GM12878 (cell line): ENCODE measurements around the gene MRPL36. TPM values are rescaled to one million over a fixed set of nuclear protein-coding genes. Genes with fewer than 3 reads are reported as not detected.

Experiments
- ATAC-seq: fragments of 200-7000 bp; cut with Tn5 transposase; 3 replicates; pipeline ENCODE4 v1.9.1; 2020; ENCODE audit warnings: mild to moderate bottlenecking, moderate library complexity
- BruUV-seq: library from RNA; stranded (reverse); fragments of 400-500 nt; replicated peaks from 2 replicates; lab custom pipeline; 2021; lab: Mats Ljungman, UMichigan
- CTCF ChIA-PET: fragments of 300-600 bp; sonication (Branson Sonifier 250); formaldehyde crosslinking; extraction: SDS; loops from one replicate; lab custom pipeline; 2021; ENCODE audit warnings: inconsistent platforms; lab: Yijun Ruan, JAX
- POLR2A ChIA-PET: fragments of 350-600 bp; formaldehyde crosslinking; extraction: SDS; loops from one replicate; lab custom pipeline; 2021; ENCODE audit warnings: inconsistent platforms; lab: Charles Lee
- RAD21 ChIA-PET: fragments of 300-600 bp; sonication (Branson Sonifier 250); formaldehyde crosslinking; loops from one replicate; lab custom pipeline; 2023; ENCODE audit warnings: antibody characterized with exemption; ENCODE audit not compliant: unreplicated experiment; lab: Charles Lee
- SMC1A ChIA-PET: fragments of 300-600 bp; sonication (Branson Sonifier 250); formaldehyde crosslinking; loops from one replicate; lab custom pipeline; 2023; ENCODE audit not compliant: unreplicated experiment, uncharacterized antibody; lab: Charles Lee
- DNase-seq: peaks from one replicate; pipeline ENCODE4 v3.0.0-alpha.2; 2011; ENCODE audit warnings: low read depth, low spot score
- FAIRE-seq: peaks from 3 replicates; lab custom pipeline; 2011; peaks lifted over from hg19 to GRCh38; lab: Jason Lieb, UNC
- H2AFZ ChIP-seq: 2 replicates; pipeline ENCODE4 v1.6.0; 2011; ENCODE audit warnings: low read depth, low read length, control low read depth; ENCODE audit not compliant: control insufficient read depth
- H3K27ac ChIP-seq: 2 replicates; pipeline ENCODE4 v1.5.1; 2011; ENCODE audit warnings: control low read depth; ENCODE audit not compliant: control insufficient read depth, insufficient read depth
- H3K27me3 ChIP-seq, 2 experiments: replicated peaks in 1 of 2; 2 replicates each; pipeline versions ENCODE4 v1.6.0 to v1.6.1; 2011; ENCODE audit warnings: low read length in 1 of 2; ENCODE audit not compliant: control insufficient read depth in 2 of 2, insufficient read depth in 2 of 2
- H3K36me3 ChIP-seq, 2 experiments: 2 replicates each; pipeline ENCODE4 v1.5.1; 2011; ENCODE audit warnings: low read length in 1 of 2; ENCODE audit not compliant: control insufficient read depth in 2 of 2, insufficient read depth in 2 of 2
- H3K4me1 ChIP-seq: 2 replicates; pipeline ENCODE4 v1.6.1; 2011; ENCODE audit warnings: mild to moderate bottlenecking, low read length, moderate library complexity, mixed read lengths; ENCODE audit not compliant: control insufficient read depth, insufficient read depth
- H3K4me2 ChIP-seq: 2 replicates; pipeline ENCODE4 v1.6.0; 2011; ENCODE audit warnings: control low read depth; ENCODE audit not compliant: control insufficient read depth, insufficient read depth
- H3K4me3 ChIP-seq: fragments of 200-600 bp; sonication (generic); 2 replicates; pipeline ENCODE4 v1.5.1; 2016
- H3K79me2 ChIP-seq: 2 replicates; pipeline ENCODE4 v1.6.0; 2011; ENCODE audit warnings: low read length; ENCODE audit not compliant: control insufficient read depth, insufficient read depth
- H3K9ac ChIP-seq: 2 replicates; pipeline ENCODE4 v1.8.0; 2011; ENCODE audit warnings: low read length, control low read depth, mixed read lengths; ENCODE audit not compliant: control insufficient read depth, insufficient read depth
- H3K9me3 ChIP-seq: replicated peaks from 3 replicates; pipeline ENCODE4 v1.5.1; 2011; ENCODE audit warnings: mild to moderate bottlenecking, low read length; ENCODE audit not compliant: control insufficient read depth, insufficient read depth
- H4K20me1 ChIP-seq: 2 replicates; pipeline ENCODE4 v1.6.0; 2011; ENCODE audit not compliant: control insufficient read depth, insufficient read depth
- ATF7 ChIP-seq: fragments of 450-650 bp; IDR thresholded peaks from 2 replicates; pipeline ENCODE4 v1.6.1; 2016; ENCODE audit warnings: low read depth, mild to moderate bottlenecking
- IKZF2 ChIP-seq, 2 experiments: fragments of 450-650 bp; IDR thresholded peaks; 2 replicates each; pipeline ENCODE4 v1.6.1; 2017; ENCODE audit warnings: mild to moderate bottlenecking in 2 of 2, moderate library complexity in 2 of 2
- IRF4 ChIP-seq: IDR thresholded peaks from 2 replicates; pipeline ENCODE4 v1.6.1; 2011; ENCODE audit warnings: low read depth, low read length
- JUND ChIP-seq: IDR thresholded peaks from 2 replicates; pipeline ENCODE4 v1.6.1; 2012; ENCODE audit warnings: low read depth, mild to moderate bottlenecking, low read length, improper control_type of control experiment, moderate library complexity
- KDM1A ChIP-seq: fragments of 200-600 bp; sonication (generic); IDR thresholded peaks from 2 replicates; pipeline ENCODE4 v1.6.1; 2016; ENCODE audit warnings: borderline replicate concordance
- NR2C2 ChIP-seq: IDR thresholded peaks from 2 replicates; pipeline ENCODE4 v1.6.1; 2011; ENCODE audit warnings: borderline replicate concordance, low read depth; ENCODE audit not compliant: control insufficient read depth, insufficient read length
- PML ChIP-seq: IDR thresholded peaks from 2 replicates; pipeline ENCODE4 v1.6.1; 2012; ENCODE audit warnings: low read length, inconsistent platforms
- RELA ChIP-seq: fragments of 450-650 bp; IDR thresholded peaks from 2 replicates; pipeline ENCODE4 v1.8.0; 2014; ENCODE audit warnings: borderline replicate concordance; ENCODE audit not compliant: partially characterized antibody
- RFX5 ChIP-seq: IDR thresholded peaks from 2 replicates; pipeline ENCODE4 v1.6.1; 2011; ENCODE audit warnings: low read depth, low read length, improper control_type of control experiment
- SMC3 ChIP-seq: IDR thresholded peaks from 2 replicates; pipeline ENCODE4 v1.6.1; 2011; ENCODE audit warnings: low read length, improper control_type of control experiment, borderline replicate concordance
- STAT1 ChIP-seq: fragments of 450-650 bp; conservative IDR thresholded peaks from 2 replicates; pipeline ENCODE4 v1.6.1; 2014; ENCODE audit warnings: antibody characterized with exemption, mild to moderate bottlenecking
- SUZ12 ChIP-seq: fragments of 200-600 bp; sonication (generic); IDR thresholded peaks from one replicate; pipeline ENCODE4 v1.6.1; 2018; ENCODE audit warnings: antibody characterized with exemption, mild to moderate bottlenecking; ENCODE audit not compliant: unreplicated experiment
- TCF12 ChIP-seq: IDR thresholded peaks from 2 replicates; pipeline ENCODE4 v1.6.1; 2011; ENCODE audit warnings: low read depth, mild to moderate bottlenecking, low read length
- ZBTB40 ChIP-seq: fragments of 450-650 bp; IDR thresholded peaks from 2 replicates; pipeline ENCODE4 v1.6.1; 2016; ENCODE audit warnings: mild to moderate bottlenecking, moderate library complexity, borderline replicate concordance
- ZNF207 ChIP-seq: fragments of 450-650 bp; IDR thresholded peaks from 2 replicates; pipeline ENCODE4 v1.6.1; 2014; ENCODE audit warnings: antibody characterized with exemption, mild to moderate bottlenecking, borderline replicate concordance
- ZNF622 ChIP-seq: fragments of 450-650 bp; IDR thresholded peaks from 2 replicates; pipeline ENCODE4 v1.6.1; 2017; ENCODE audit warnings: mild to moderate bottlenecking, inconsistent platforms
- ZNF687 ChIP-seq: fragments of 450-650 bp; IDR thresholded peaks from 2 replicates; pipeline ENCODE4 v1.6.1; 2017; ENCODE audit warnings: mild to moderate bottlenecking, moderate library complexity
- WGBS: methylation state at CpG from one replicate; pipeline ENCODE4 v1.1.6; 2016; ENCODE audit warnings: low lambda C conversion rate; ENCODE audit not compliant: insufficient replicate concordance, insufficient coverage; ENCODE audit errors: missing lambda C conversion rate; 5-methylcytosine and 5-hydroxymethylcytosine counted together
- in situ Hi-C: fragments of 300-500 bp; cut with MboI; formaldehyde crosslinking; loops from 9 replicates; pipeline ENCODE4 v1.14.3; 2018; ENCODE audit warnings: mixed read lengths
- intact Hi-C: fragments of 100-400 bp; cut with micrococcal nuclease; formaldehyde crosslinking; loops from one replicate; pipeline ENCODE4 v1.14.2; 2022; ENCODE audit not compliant: unreplicated experiment
- polyA plus RNA-seq, 11 experiments: library from polyadenylated mRNA; depleted of rRNA in 4 of 11; unstranded in 6 of 11; stranded (reverse) in 5 of 11; fragments of >200 nt; fragmentation: Nextera tagmentation in 4 of 11; fragmentation: Illumina TruSeq in 1 of 11; extraction: Ambion mirVana in 4 of 11; extraction: Trizol in 1 of 11; gene quantifications; 1 replicate in 1 of 11; 2 replicates in 10 of 11; pipeline versions ENCODE4 v1.2.1 to v1.2.3, GENCODE V29; 2011 to 2016; ENCODE audit warnings: inconsistent platforms in 2 of 11, missing spikeins in 2 of 11, low read depth in 1 of 11
- total RNA-seq, 4 experiments: library from RNA; depleted of rRNA in 3 of 4; stranded (reverse); fragments of >200 nt in 3 of 4; fragmentation: Illumina TruSeq in 1 of 4; extraction: Trizol in 1 of 4; gene quantifications; 2 replicates each; pipeline versions ENCODE4 v1.2.1 to v1.2.3, GENCODE V29; 2013 to 2021

Gene MRPL36
- total and polyA plus RNA-seq, 10 of the 15 experiments (the other 5 are each of a cell fraction or from before 2014, with no cell fraction given), result 89.2 to 559 (median 152) TPM

GRCh38 chr5:1820381-1820780 is 20.7 kb upstream of the MRPL36 start:
- FAIRE-seq, result no peak
- Histone ChIP-seq H4K20me1 (no peaks in the 10 kb centered on the region), H3K4me1 (no peaks in the 10 kb centered on the region; the same call in 1 of the 2 replicates), H3K27me3 (no peaks in the 10 kb centered on the region), H3K4me3 (no peak overlapping the region), H3K27ac (no peak overlapping the region), H3K9ac (no peak overlapping the region), H3K79me2 (no peaks in the 10 kb centered on the region), H3K36me3 (peaks cover 6 to 35% of the 10 kb centered on the region in 2 experiments; a peak in 3 of 4 replicates), H2AFZ (no peak overlapping the region), H3K9me3 (no peaks in the 10 kb centered on the region; the same call in 2 of the 3 replicates), H3K4me2 (no peak overlapping the region)
- ChIA-PET CTCF (interaction anchor here (1.3 kb wide), 1 partner anchor 84 kb away, joined by 3 read pairs; no protein-coding TSS in a partner anchor), POLR2A (no interaction called here), SMC1A (no interaction called here), RAD21 (interaction anchor here (1.3 kb wide), 1 partner anchor 20 kb away, joined by 3 read pairs; no protein-coding TSS in a partner anchor)
- in situ Hi-C loops (no loop called here), intact Hi-C loops (no loop called here)
- no peak for ATAC-seq
- DNase-seq, result no peak
- no TSS peak for BruUV-seq
- WGBS, result 90% methylated on average over 12 of the region's 12 CpGs
- TF ChIP-seq IRF4 (no peak), NR2C2 (no peak), STAT1 (no peak), ZBTB40 (no peak), ZNF687 (no peak), ATF7 (no peak), SMC3 (no peak), JUND (no peak), TCF12 (no peak), ZNF207 (no peak), ZNF622 (no peak), IKZF2 (IDR thresholded peaks at IDR 0.05) (no peak), KDM1A (no peak), PML (no peak), RELA (no peak), RFX5 (no peak), SUZ12 (no peak)
